NCI-H2029 (cell line): ENCODE results near the gene CHD2.
"Not testable (repeated sequence)": the region's sequence is repeated elsewhere in the genome, so short reads cannot be mapped to it uniquely, and the experiment has no call there.

ENCODE experiments used
- DNase-seq: peaks from one replicate; lab custom pipeline; 2025; lab: John Stamatoyannopoulos, UW

The CHD2 gene

DNA sequence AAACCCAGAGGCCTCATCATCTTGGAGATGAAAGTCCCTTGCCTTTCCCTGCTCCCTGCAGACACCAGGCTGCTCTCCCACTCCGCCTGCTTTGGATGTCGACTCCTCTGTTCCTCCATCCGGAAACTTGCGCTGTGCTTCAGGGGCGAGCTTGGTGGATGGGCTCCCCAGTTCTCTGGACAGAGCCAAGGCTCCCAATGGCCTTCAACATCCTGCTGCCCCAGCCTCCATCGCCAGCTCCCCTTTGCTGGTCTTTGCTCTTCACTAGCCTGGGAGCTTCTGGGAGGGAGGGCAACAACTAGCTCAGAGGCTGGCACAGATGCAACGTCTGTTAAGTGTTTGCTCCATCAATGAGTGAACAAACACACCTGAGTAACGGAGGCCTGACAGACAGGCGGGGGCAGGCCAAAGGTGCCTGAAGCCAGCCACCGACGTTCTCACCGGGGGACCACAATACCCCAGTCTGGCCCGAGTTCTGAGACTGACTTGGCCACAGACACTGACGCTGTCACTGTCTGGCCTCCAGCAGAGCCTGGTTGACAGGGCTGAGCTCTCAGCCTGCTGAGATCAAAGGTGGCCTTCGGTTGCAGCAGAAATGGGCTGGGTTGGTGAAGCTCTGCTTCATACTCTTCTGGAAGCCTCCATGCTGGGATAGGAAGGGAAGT, 149.9 kb downstream of the CHD2 start:
- peak; percentile 50 for DNase-seq

DNA sequence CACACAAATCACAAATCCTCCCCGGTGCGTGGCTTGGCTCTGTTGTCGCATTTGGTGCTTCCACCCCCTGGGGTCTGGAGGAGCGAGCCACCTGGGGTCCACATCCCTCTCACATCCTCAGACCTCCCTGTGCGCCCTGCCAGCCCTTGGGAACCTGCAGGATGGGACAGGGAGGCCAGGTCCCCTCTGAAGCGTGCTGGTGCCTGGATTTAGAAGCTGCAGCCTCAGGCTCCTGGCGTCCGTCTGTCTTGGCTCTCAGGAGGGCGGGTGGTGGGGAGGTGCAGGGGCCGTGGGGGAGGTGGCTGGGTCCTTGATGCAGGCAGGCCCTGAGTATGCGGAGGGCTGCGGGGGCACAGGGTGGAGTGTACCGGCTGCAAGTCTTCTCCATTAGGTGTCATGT, 150.5 kb downstream of the CHD2 start:
- no peak for DNase-seq

GRCh38 chr15:93051236-93052089, 151.3 kb downstream of the CHD2 start:
- DNase-seq, result no peak

DNA sequence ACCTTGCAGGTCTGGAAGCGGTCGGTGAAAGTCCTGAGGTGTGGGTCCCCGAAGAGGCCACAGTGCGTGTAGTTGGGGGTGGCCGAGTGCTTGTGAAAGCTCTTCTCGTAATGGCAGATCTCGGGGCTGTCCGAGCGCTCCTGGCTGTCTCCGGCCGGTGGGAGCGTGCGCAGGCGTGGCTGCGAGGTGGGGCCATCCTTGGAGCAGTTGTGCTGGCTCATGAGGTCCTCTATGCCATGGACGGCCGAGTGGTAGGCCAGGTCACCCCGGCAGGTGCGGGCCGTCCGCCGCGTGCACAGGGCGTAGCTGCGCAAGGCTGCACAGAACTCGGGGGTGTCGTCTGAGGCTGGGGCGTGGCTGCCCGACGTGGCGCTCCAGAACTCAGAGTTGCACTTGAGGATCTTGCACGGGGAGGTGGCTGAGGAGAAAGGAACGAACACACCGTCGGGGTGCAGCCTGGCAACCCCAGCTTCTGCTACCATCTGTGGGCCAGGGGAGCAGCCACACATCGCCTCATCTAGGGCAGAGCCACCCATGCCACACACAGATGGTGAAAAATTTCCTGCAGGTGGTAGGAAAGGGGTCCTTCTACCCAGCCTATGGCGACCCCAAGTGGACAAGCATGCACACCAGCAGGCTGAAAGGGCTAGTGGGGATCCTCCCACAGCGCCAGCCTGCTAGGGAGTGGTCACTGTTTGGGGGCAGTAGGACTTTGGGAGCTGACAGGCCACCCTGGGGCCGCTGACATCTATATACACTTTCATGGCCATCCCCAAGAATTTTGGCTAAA, 152.2 kb downstream of the CHD2 start:
- no peak for DNase-seq

- DNase-seq, result no peak
These were observed 155.1 kb downstream of the CHD2 start for GRCh38 chr15:93055211-93055610.

DNA sequence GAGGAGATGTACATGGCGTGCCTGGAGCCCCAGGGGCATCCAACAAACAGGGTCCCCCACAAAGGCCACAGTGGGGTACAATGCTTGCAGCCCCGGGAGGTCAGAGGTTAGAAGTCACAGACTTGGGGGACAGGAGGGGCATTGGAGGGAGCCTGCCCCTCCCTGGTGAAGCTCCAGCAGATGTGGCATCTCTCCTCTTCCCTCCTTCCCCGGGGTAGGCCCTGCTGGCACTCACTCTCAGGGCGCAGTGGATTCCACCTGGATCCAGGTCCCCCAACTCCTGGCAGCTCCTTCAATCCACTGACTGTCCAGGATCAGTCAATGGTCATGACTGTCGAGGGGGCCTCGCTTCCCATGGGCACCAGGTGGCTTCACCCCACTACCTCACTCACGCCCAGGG, 156.7 kb downstream of the CHD2 start:
- no peak for DNase-seq

DNA sequence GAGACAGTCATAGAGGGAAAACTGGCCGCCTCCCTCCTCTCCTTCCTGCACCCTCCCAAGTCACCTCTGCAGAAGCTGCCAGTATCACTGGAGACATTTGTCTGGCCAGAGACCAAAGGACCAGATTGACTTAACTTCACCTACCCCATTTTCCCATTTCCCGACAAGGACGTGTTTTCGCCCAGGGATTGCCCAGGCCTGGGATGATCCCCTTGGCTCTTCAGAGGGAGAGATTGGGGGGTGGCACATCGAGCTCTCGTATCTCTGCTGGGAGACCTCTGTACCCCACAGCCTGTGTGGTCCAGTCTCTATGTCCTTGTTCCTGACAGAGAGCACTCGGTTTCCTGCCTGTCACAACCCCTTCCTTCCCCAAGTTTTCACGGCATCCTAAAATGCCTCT, 157.5 kb downstream of the CHD2 start:
- DNase-seq, result no peak

- no peak for DNase-seq
These were observed 158.0 kb downstream of the CHD2 start for GRCh38 chr15:93058128-93058527.

GRCh38 chr15:93058904-93059427, 158.8 kb downstream of the CHD2 start:
- no peak for DNase-seq

- DNase-seq, result no peak
These were observed 159.3 kb downstream of the CHD2 start for GRCh38 chr15:93059442-93059841.

GRCh38 chr15:93060336-93061248, 160.5 kb downstream of the CHD2 start:
- no peak for DNase-seq

- not testable (repeated sequence) for DNase-seq
These were observed 162.6 kb downstream of the CHD2 start for GRCh38 chr15:93062628-93063261.

- DNase-seq, result no peak
These were observed 163.1 kb downstream of the CHD2 start for GRCh38 chr15:93063262-93063671.

- DNase-seq, result no peak
These were observed 163.9 kb downstream of the CHD2 start for GRCh38 chr15:93063796-93064690.

DNA sequence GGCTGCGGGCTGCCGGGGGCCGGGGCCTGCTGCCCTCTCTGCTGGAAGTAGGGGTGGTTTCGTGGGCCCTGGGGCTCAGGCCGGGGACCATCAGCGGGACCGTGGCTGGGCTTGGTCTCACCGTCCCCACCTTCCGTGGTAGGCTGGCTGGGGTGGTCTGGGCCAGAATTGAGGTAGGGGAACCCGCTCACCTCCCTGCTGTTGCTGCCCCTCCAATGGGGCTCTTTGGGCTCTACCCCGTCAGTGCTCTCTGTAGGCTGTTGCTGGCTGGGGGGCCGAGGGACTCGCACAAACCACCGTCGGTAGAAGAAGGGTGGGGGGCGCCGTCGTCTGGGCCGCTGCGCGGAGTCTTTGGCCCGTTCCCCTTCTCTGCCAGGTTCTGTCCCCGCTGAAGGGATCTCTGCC, 165.5 kb downstream of the CHD2 start:
- no peak for DNase-seq

DNA sequence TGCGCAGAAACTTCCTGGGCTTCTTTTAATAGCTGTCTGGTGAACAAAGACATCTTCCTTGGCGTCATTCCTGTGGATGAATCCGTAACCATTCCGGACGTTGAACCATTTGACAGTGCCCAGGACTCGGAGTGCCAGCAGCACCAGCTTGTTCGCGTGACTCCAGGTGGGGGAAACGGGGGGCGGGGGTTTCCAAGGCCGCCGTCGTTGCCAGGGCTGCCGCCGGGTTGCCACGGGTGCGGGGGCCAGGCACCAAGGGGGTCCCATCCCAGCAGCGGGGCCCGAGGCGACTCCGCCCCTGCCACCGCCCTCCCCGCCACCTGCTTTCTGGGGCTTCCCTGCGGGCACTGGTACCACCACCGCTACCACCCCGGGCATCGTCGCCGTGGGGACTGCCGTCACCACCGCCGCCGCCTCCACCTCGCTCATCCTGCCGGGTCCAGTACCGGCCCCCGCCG, 166.1 kb downstream of the CHD2 start:
- DNase-seq, result no peak

GRCh38 chr15:93066834-93067648, 166.9 kb downstream of the CHD2 start:
- no peak for DNase-seq

GRCh38 chr15:93067649-93068085, 167.5 kb downstream of the CHD2 start:
- no peak for DNase-seq
